Adrenal gland (tissue), 12 donors: ENCODE data around the gene AUTS2. TPM values are rescaled to one million over a fixed set of nuclear protein-coding genes. Genes with fewer than 3 reads are reported as not detected.

Source experiments
- DNase-seq, 7 donors: peaks; one replicate each; pipeline ENCODE4 v3.0.0-alpha.2; 2019 to 2020
- H3K27ac ChIP-seq, 5 donors: fragments of 200-600 bp; sonication (generic) in 4 of 5; 1 replicate in 3 of 5; 2 replicates in 2 of 5; pipeline versions ENCODE4 v1.5.1 to v1.8.0; 2016 to 2020; ENCODE audit warnings: mild to moderate bottlenecking in 1 of 5
- H3K27me3 ChIP-seq: fragments of 200-600 bp; 2 replicates; pipeline ENCODE4 v1.8.0; 2021
- H3K36me3 ChIP-seq, 2 donors: fragments of 200-600 bp; replicated peaks in 1 of 2; 1 replicate in 1 of 2; 2 replicates in 1 of 2; pipeline versions ENCODE4 v1.5.1 to v1.8.0; 2018 to 2022
- H3K4me1 ChIP-seq, 2 donors: fragments of 200-600 bp; replicated peaks in 1 of 2; 1 replicate in 1 of 2; 2 replicates in 1 of 2; pipeline versions ENCODE4 v1.5.1 to v1.8.0; 2018 to 2021
- H3K4me3 ChIP-seq, 4 donors: fragments of 200-600 bp; sonication (generic) in 3 of 4; one replicate each; pipeline ENCODE4 v1.5.1; 2016 to 2018
- H3K9me3 ChIP-seq, 3 donors: fragments of 200-600 bp; sonication (generic) in 1 of 3; replicated peaks in 1 of 3; 1 replicate in 2 of 3; 2 replicates in 1 of 3; pipeline versions ENCODE4 v1.5.1 to v1.8.0; 2016 to 2021
- CTCF ChIP-seq, 6 experiments: fragments of 450-650 bp in 4 of 6; fragments of 200-600 bp in 2 of 6; sonication (generic) in 1 of 6; IDR thresholded peaks; 1 replicate in 5 of 6; 2 replicates in 1 of 6; pipeline versions ENCODE4 v1.5.1 to v1.8.0; 2016 to 2021; ENCODE audit warnings: antibody characterized with exemption in 6 of 6, mild to moderate bottlenecking in 2 of 6, moderate library complexity in 1 of 6
- POLR2A ChIP-seq, 2 donors: fragments of 450-650 bp; IDR thresholded peaks; one replicate each; pipeline ENCODE4 v1.6.1; 2017; ENCODE audit warnings: antibody characterized with exemption in 2 of 2, mild to moderate bottlenecking in 2 of 2, moderate library complexity in 1 of 2
- WGBS, 4 donors: extraction: QIAGEN DNeasy Blood & Tissue Kit in 2 of 4; methylation state at CpG; one replicate each; pipeline versions ENCODE4 v1.1.5 to v1.1.7; 2013 to 2017; 5-methylcytosine and 5-hydroxymethylcytosine counted together
- intact Hi-C, 2 donors: fragments of 100-400 bp; cut with DNase I; formaldehyde crosslinking; loops; one replicate each; pipeline versions ENCODE4 v1.14.1 to v1.15.0; 2022 to 2023
- polyA plus RNA-seq, 3 donors: library from polyadenylated mRNA; stranded (reverse); fragments of 200-250 nt in 2 of 3; fragments of 350-450 nt in 1 of 3; fragmentation: Illumina TruSeq in 1 of 3; extraction: RNeasy Lipid Tissue Mini Kit (QIAGEN cat#74804) in 1 of 3; gene quantifications; one replicate each; pipeline ENCODE4 v1.2.3, GENCODE V29; 2013 to 2014
- total RNA-seq, 9 donors: library from RNA; depleted of rRNA in 4 of 9; stranded (reverse); fragments of >200 nt in 4 of 9; fragments of 120-200 nt in 1 of 9; fragmentation: NEBNext Ultra II Directional in 1 of 9; extraction: Animal tissue kit (Norgen Biotek cat#: 25700) in 1 of 9; gene quantifications; one replicate each; pipeline versions ENCODE4 v1.1.0 to v1.2.4, GENCODE V29; 2013 to 2023
- donor health status: healthy with polysubstance abuse.
- donor health status: Bipolar disorder and iron deficiency.
- donor health status: DM: yes; HTN: yes; CAD: no.
- donor health status: DM: no; HTN: no; CAD: no.
- donor health status: DM: no; HTN: no; CAD: no.
- donor health status: DM: yes; HTN: yes; CAD: no.

The AUTS2 gene
- total and polyA plus RNA-seq, 12 donors: 6.4 to 44.0 (median 15.2) TPM

GRCh38 chr7:70595370-70595754 lies 997.1 kb downstream of the AUTS2 start:
- 62 to 84% (median 67%) methylated on average over 5 to 6 of the region's 6 CpGs for WGBS, 4 donors
- Histone ChIP-seq H3K27me3 (peaks cover 3% of the 10 kb centered on the region), H3K27ac (no peak overlapping the region), H3K36me3 (no peaks in the 10 kb centered on the region), H3K9me3 (no peaks in the 10 kb centered on the region), H3K4me1 (no peaks in the 10 kb centered on the region), H3K4me3 (no peak overlapping the region)
- no peak for DNase-seq
- intact Hi-C loops: no loop called here
- TF ChIP-seq CTCF (IDR thresholded peaks at IDR 0.05) (no peak), POLR2A (IDR thresholded peaks at IDR 0.05) (no peak)

GRCh38 chr7:70595755-70596597 lies 997.7 kb downstream of the AUTS2 start:
- Histone ChIP-seq H3K9me3 (no peaks in the 10 kb centered on the region), H3K4me3 (no peak overlapping the region), H3K4me1 (no peaks in the 10 kb centered on the region), H3K27ac (no peak overlapping the region), H3K27me3 (peaks cover 3% of the 10 kb centered on the region), H3K36me3 (no peaks in the 10 kb centered on the region)
- no peak for DNase-seq
- intact Hi-C loops: no loop called here
- TF ChIP-seq CTCF (IDR thresholded peaks at IDR 0.05): no peak
- no peak for TF ChIP-seq POLR2A (IDR thresholded peaks at IDR 0.05)
- WGBS, 4 donors: 20 to 42% (median 27%) methylated on average over 5 to 82 of the region's 82 CpGs

GRCh38 chr7:70596598-70596913 lies 998.3 kb downstream of the AUTS2 start:
- Histone ChIP-seq H3K4me1 (no peaks in the 10 kb centered on the region), H3K27ac (no peak overlapping the region), H3K4me3 (no peak overlapping the region), H3K9me3 (no peaks in the 10 kb centered on the region), H3K36me3 (no peaks in the 10 kb centered on the region), H3K27me3 (peaks cover 3% of the 10 kb centered on the region)
- 86 to 93% (median 86%) methylated on average over 11 of the region's 11 CpGs for WGBS, 4 donors
- intact Hi-C loops: no loop called here
- DNase-seq: no peak
- TF ChIP-seq CTCF (IDR thresholded peaks at IDR 0.05): no peak
- no peak for TF ChIP-seq POLR2A (IDR thresholded peaks at IDR 0.05)

GRCh38 chr7:70597066-70597465 lies 998.8 kb downstream of the AUTS2 start:
- DNase-seq: no peak
- Histone ChIP-seq H3K4me3 (no peak overlapping the region), H3K36me3 (no peaks in the 10 kb centered on the region), H3K27ac (no peak overlapping the region), H3K4me1 (no peaks in the 10 kb centered on the region), H3K9me3 (no peaks in the 10 kb centered on the region), H3K27me3 (peaks cover 3% of the 10 kb centered on the region)
- 89 to 92% (median 90%) methylated on average over 5 of the region's 5 CpGs for WGBS, 4 donors
- intact Hi-C loops: no loop called here
- TF ChIP-seq CTCF (IDR thresholded peaks at IDR 0.05): no peak
- no peak for TF ChIP-seq POLR2A (IDR thresholded peaks at IDR 0.05)
